GM12801 (cell line): ENCODE measurements around the gene BTBD9.

ENCODE experiments used
- TF ChIP-seq, protein P1 (sequence below): IDR thresholded peaks from one replicate; pipeline ENCODE4 v1.5.1; 2011; ENCODE audit warnings: control low read depth; ENCODE audit not compliant: insufficient read length; ENCODE audit errors: extremely low read depth

Gene BTBD9

DNA sequence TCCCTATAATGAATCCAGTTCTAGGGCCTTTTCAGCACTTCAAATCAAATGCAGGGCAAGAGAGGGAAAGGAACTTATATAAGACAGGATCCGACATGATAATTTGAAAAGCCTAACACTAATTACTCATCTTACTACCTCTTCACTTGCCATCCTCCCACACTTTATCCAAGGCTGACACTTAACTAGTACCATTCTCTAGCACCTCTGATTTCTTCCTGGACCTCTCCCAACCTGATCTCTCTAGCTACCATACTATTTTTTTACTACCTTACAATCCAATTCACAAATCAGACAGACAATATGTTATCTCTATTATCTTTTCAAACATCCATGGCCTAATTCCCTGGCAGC lies 50.4 kb downstream of the BTBD9 start:
- TF ChIP-seq, protein P1, sequence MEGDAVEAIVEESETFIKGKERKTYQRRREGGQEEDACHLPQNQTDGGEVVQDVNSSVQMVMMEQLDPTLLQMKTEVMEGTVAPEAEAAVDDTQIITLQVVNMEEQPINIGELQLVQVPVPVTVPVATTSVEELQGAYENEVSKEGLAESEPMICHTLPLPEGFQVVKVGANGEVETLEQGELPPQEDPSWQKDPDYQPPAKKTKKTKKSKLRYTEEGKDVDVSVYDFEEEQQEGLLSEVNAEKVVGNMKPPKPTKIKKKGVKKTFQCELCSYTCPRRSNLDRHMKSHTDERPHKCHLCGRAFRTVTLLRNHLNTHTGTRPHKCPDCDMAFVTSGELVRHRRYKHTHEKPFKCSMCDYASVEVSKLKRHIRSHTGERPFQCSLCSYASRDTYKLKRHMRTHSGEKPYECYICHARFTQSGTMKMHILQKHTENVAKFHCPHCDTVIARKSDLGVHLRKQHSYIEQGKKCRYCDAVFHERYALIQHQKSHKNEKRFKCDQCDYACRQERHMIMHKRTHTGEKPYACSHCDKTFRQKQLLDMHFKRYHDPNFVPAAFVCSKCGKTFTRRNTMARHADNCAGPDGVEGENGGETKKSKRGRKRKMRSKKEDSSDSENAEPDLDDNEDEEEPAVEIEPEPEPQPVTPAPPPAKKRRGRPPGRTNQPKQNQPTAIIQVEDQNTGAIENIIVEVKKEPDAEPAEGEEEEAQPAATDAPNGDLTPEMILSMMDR: no peak

DNA sequence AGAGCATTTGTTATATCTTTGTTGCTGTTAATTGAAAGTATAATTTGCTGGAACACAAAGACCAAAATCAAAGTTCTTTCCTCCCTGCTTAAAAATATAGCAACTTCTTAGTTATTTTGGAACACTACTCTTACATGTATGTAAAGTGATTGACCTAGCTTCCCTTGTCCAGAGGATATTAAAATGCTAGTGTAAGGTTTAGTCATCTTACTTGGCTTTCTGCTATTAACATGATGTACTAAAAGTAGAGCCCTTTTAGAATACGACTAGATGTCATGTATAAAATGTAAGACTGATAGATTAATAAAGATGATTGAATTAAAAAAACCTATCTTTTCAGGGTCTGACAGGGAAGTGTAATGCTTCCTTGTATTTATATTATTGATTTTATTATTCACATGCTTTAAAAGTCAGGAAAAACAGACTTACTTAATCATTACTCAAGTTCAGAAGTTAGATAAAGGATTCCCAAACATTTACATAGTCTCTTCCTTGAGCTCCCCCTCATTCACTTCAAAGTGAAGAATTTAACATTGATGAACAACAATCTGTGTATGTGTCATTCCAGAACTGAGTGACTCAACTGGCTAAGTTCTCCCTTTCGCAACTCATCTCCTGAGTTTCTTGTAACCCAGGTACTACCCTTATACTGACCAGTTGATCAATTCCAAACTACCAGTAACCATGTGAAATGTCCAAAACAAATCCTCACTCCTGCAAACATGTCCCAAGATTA lies 50.9 kb downstream of the BTBD9 start:
- TF ChIP-seq, protein P1: no peak

DNA sequence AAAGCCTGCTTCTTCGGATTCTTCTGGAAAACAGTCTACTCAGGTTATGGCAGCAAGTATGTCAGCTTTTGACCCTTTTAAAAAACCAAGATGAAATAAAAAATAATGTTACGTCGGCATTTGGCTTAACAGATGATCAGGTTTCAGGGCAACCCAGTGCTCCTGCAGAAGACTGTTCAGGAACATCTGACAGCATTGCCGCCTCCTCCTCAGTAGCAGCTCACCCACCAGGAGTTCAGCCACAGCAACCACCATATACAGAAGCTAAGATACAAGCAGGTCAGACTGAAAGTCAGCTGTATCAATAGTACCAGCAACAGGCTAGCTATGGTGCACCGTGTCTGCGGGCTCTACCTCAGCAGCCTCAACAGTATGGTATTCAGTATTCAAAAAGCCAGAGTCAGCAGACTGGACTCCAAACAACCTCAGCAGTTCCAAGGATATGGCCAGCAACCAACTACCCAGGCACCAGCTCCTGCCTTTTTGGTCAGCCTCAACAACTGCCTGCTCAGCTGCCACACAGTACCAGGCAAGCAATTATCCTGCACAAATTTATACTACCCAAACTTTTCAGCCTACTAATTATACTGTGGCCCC lies 51.9 kb downstream of the BTBD9 start:
- TF ChIP-seq, protein P1: no peak

DNA sequence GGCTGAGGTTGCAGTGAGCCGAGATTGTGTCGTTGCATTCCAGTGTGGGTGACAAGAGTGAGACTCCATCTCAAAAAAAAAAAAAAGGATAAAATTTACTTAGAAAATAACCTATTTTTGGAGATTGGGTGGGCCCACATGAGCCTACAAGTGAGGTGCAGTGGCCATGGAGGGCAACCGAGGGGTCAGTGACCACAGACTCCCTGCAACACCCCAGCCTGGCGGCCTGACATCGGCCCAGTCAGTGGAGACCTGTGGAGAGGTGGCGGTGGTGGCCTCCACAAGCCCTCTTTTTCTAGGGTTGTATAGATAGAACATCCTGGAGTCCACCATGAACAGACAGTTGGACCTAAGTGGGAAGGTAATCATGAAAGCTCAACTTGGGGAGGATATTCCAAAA lies 52.7 kb downstream of the BTBD9 start:
- TF ChIP-seq, protein P1: no peak

DNA sequence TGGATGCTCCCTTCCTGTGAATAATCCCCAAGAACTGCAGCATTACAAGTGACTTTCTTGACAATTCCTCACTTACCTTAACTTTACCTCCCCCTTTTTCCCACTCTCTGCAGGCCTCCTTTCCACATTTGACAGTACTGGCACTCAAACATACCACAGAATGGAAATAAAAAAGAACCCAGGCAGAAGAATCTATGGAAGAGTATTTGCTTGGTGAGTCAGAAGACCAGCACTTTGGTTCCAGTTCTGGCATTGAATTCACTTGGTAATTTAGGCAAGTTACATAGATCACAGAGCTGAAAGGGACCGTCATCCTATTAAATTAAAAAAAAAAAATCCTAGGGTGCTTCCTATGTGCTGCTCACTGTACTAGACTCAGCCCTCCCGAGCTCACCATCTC lies 55.0 kb downstream of the BTBD9 start:
- TF ChIP-seq, protein P1: no peak

DNA sequence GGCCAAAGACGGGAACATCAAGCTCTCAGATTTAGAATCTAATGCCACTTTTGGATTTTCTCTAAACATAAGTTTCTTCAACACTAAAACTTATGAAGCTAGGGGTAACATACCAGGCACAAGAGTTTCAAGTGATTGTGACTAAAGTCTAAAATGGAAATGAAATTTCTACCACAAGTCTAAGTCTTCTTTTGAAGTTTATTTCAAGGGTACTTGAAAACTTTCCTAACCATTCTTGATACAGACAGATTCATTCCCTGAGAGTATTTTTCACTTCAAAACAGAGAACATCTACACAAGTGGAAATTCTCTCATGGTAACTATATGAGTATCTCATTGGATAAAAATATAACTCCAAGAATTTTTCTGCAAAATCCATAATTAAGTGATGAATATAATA lies 56.2 kb downstream of the BTBD9 start:
- TF ChIP-seq, protein P1: no peak

DNA sequence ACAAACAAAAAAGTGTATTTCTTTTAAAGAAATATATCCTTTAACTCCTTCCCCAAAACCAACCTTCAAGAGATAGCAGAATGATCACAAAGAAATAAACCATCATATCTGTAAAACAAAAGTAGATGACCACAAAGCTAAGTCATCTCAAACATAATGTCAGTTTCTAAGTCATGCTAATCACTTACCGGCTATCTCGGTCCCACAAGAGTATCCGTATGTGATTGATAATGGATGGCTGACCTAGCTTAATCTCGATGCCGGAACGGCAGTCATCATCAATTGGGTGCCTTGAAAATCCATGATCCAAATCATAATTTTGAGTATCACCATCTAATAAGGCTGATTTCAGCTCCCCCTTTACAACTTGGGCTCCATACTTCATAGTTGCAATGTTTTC lies 59.7 kb downstream of the BTBD9 start:
- TF ChIP-seq, protein P1: no peak
